Stomach smooth muscle (tissue), 2 donors: ENCODE data around the gene UBE2I.

Source experiments
- H3K27ac ChIP-seq: one replicate; pipeline ENCODE4 v1.7.0; 2013; ENCODE audit warnings: mild to moderate bottlenecking, low read length, inconsistent platforms
- H3K27me3 ChIP-seq, 2 donors: one replicate each; pipeline ENCODE4 v1.7.0; 2013; ENCODE audit warnings: low read length in 2 of 2; ENCODE audit not compliant: insufficient read depth in 2 of 2, control insufficient read depth in 1 of 2
- H3K36me3 ChIP-seq, 2 donors: one replicate each; pipeline ENCODE4 v1.7.0; 2013; ENCODE audit warnings: low read length in 2 of 2; ENCODE audit not compliant: control insufficient read depth in 2 of 2, insufficient read depth in 2 of 2
- H3K4me1 ChIP-seq: one replicate; pipeline ENCODE4 v1.7.0; 2013; ENCODE audit warnings: low read length; ENCODE audit not compliant: control insufficient read depth, insufficient read depth
- H3K4me3 ChIP-seq, 2 donors: one replicate each; pipeline ENCODE4 v1.7.0; 2013; ENCODE audit warnings: low read length in 2 of 2
- H3K9ac ChIP-seq, 2 donors: one replicate each; pipeline ENCODE4 v1.7.0; 2013; ENCODE audit warnings: low read length in 2 of 2, mild to moderate bottlenecking in 1 of 2
- H3K9me3 ChIP-seq, 2 donors: one replicate each; pipeline ENCODE4 v1.7.0; 2013; ENCODE audit warnings: low read length in 2 of 2; ENCODE audit not compliant: control insufficient read depth in 2 of 2
- donor health status: healthy.
- donor health status: Pancreatic carcinoma.

Gene UBE2I

GRCh38 chr16:1366060-1366711 lies 56.8 kb downstream of the UBE2I start:
- H3K27me3 ChIP-seq: no peaks in the 10 kb centered on the region
- no peaks in the 10 kb centered on the region for H3K9me3 ChIP-seq
- H3K27ac ChIP-seq: no peak overlapping the region
- H3K4me3 ChIP-seq: no peak overlapping the region
- H3K36me3 ChIP-seq: peaks cover 23 to 31% of the 10 kb centered on the region in 2 donors
- no peak overlapping the region for H3K9ac ChIP-seq
- no peaks in the 10 kb centered on the region for H3K4me1 ChIP-seq

- Histone ChIP-seq H3K27ac (no peak overlapping the region), H3K27me3 (no peaks in the 10 kb centered on the region), H3K4me3 (no peak overlapping the region), H3K9ac (no peak overlapping the region), H3K9me3 (no peaks in the 10 kb centered on the region), H3K4me1 (no peaks in the 10 kb centered on the region), H3K36me3 (peaks cover 23 to 31% of the 10 kb centered on the region in 2 donors)
These were observed 57.4 kb downstream of the UBE2I start for GRCh38 chr16:1366712-1367299.

- Histone ChIP-seq H3K36me3 (peaks cover 17 to 24% of the 10 kb centered on the region in 2 donors), H3K9me3 (no peaks in the 10 kb centered on the region), H3K27ac (no peak overlapping the region)
These were observed 58.2 kb downstream of the UBE2I start for GRCh38 chr16:1367486-1368174.

GRCh38 chr16:1371054-1371978 lies 61.9 kb downstream of the UBE2I start:
- Histone ChIP-seq H3K4me1 (no peaks in the 10 kb centered on the region), H3K4me3 (no peak overlapping the region), H3K9ac (no peak overlapping the region), H3K36me3 (peaks cover 2 to 8% of the 10 kb centered on the region in 2 donors), H3K9me3 (no peaks in the 10 kb centered on the region), H3K27me3 (no peaks in the 10 kb centered on the region), H3K27ac (no peak overlapping the region)

More at GRCh38 chr16:1367486-1368174, 58.2 kb downstream of the UBE2I start:
- Histone ChIP-seq H3K4me1 (no peaks in the 10 kb centered on the region), H3K9ac (no peak overlapping the region), H3K27me3 (no peaks in the 10 kb centered on the region), H3K4me3 (no peak overlapping the region)

- Histone ChIP-seq H3K4me1 (no peaks in the 10 kb centered on the region), H3K4me3 (no peak overlapping the region), H3K27ac (no peak overlapping the region), H3K9ac (no peak overlapping the region), H3K27me3 (no peaks in the 10 kb centered on the region), H3K36me3 (peaks cover 0 to 5% of the 10 kb centered on the region in 2 donors), H3K9me3 (no peaks in the 10 kb centered on the region)
These were observed 63.0 kb downstream of the UBE2I start for GRCh38 chr16:1372292-1372950.

GRCh38 chr16:1374418-1375297 lies 65.2 kb downstream of the UBE2I start:
- Histone ChIP-seq H3K27ac (no peak overlapping the region), H3K36me3 (peaks cover 0 to 5% of the 10 kb centered on the region in 2 donors), H3K4me3 (no peak overlapping the region)

GRCh38 chr16:1375298-1375640 lies 65.8 kb downstream of the UBE2I start:
- Histone ChIP-seq H3K4me1 (peaks cover 16% of the 10 kb centered on the region), H3K9ac (no peak overlapping the region), H3K36me3 (peaks cover 0 to 5% of the 10 kb centered on the region in 2 donors), H3K27ac (no peak overlapping the region), H3K9me3 (no peaks in the 10 kb centered on the region), H3K4me3 (no peak overlapping the region), H3K27me3 (no peaks in the 10 kb centered on the region)

More at GRCh38 chr16:1374418-1375297, 65.2 kb downstream of the UBE2I start:
- Histone ChIP-seq H3K27me3 (no peaks in the 10 kb centered on the region), H3K9ac (no peak overlapping the region), H3K4me1 (peaks cover 16% of the 10 kb centered on the region), H3K9me3 (no peaks in the 10 kb centered on the region)

GRCh38 chr16:1375741-1376410 lies 66.4 kb downstream of the UBE2I start:
- Histone ChIP-seq H3K36me3 (peaks cover 0 to 5% of the 10 kb centered on the region in 2 donors), H3K4me1 (peaks cover 16% of the 10 kb centered on the region), H3K4me3 (no peak overlapping the region), H3K27me3 (no peaks in the 10 kb centered on the region), H3K9ac (no peak overlapping the region), H3K9me3 (no peaks in the 10 kb centered on the region), H3K27ac (no peak overlapping the region)
